HG02571 (cell line): ENCODE data around the gene ZNF692.
A peak's percentile ranks its signal among the peaks of the same experiment; 100 is the strongest.

Experiments used
- ATAC-seq: cut with Tn5 transposase; IDR thresholded peaks from one replicate; pipeline ENCODE4 v1.9.1; 2021; ENCODE audit warnings: mild to moderate bottlenecking, moderate library complexity; ENCODE audit not compliant: unreplicated experiment

ZNF692 gene

GRCh38 chr1:248828845-248829244 is 30.0 kb downstream of the ZNF692 start:
- no peak for ATAC-seq

- peak; percentile 90 for ATAC-seq
Observed at GRCh38 chr1:248825909-248826760, 32.8 kb downstream of the ZNF692 start, which contains the start of gene SH3BP5L. Gene SH3BP5L, minus strand, starts transcription at chr1:248825915. Its CDS starts 980 bp downstream, at chr1:248824935.

- peak; percentile 3 for ATAC-seq
Observed at GRCh38 chr1:248825573-248825908, 33.3 kb downstream of the ZNF692 start.

- ATAC-seq: no peak
Observed at GRCh38 chr1:248825136-248825535, 33.7 kb downstream of the ZNF692 start.

- no peak for ATAC-seq
Observed at GRCh38 chr1:248824701-248825100, 34.2 kb downstream of the ZNF692 start.

GRCh38 chr1:248824301-248824700 is 34.6 kb downstream of the ZNF692 start:
- no peak for ATAC-seq

- no peak for ATAC-seq
Observed at GRCh38 chr1:248823517-248824001, 35.3 kb downstream of the ZNF692 start.

- no peak for ATAC-seq
Observed at GRCh38 chr1:248822148-248823032, 36.5 kb downstream of the ZNF692 start.

GRCh38 chr1:248821641-248822040 is 37.2 kb downstream of the ZNF692 start:
- no peak for ATAC-seq

- no peak for ATAC-seq
Observed at GRCh38 chr1:248821101-248821500, 37.8 kb downstream of the ZNF692 start.

- no peak for ATAC-seq
Observed at GRCh38 chr1:248820041-248820585, 38.8 kb downstream of the ZNF692 start.

GRCh38 chr1:248818505-248819374 is 40.1 kb downstream of the ZNF692 start:
- ATAC-seq: no peak

GRCh38 chr1:248817065-248817464 is 41.8 kb downstream of the ZNF692 start:
- no peak for ATAC-seq

GRCh38 chr1:248816042-248816851 is 42.6 kb downstream of the ZNF692 start:
- no peak for ATAC-seq

- ATAC-seq: no peak
Observed at GRCh38 chr1:248815407-248816034, 43.4 kb downstream of the ZNF692 start.

GRCh38 chr1:248814351-248814750 is 44.5 kb downstream of the ZNF692 start:
- no peak for ATAC-seq

- no peak for ATAC-seq
Observed at GRCh38 chr1:248813546-248813945, 45.3 kb downstream of the ZNF692 start.

- no peak for ATAC-seq
Observed at GRCh38 chr1:248812736-248813425, 46.0 kb downstream of the ZNF692 start.
